ENCODE data around the gene LMAN1L.

The LMAN1L gene

DNA sequence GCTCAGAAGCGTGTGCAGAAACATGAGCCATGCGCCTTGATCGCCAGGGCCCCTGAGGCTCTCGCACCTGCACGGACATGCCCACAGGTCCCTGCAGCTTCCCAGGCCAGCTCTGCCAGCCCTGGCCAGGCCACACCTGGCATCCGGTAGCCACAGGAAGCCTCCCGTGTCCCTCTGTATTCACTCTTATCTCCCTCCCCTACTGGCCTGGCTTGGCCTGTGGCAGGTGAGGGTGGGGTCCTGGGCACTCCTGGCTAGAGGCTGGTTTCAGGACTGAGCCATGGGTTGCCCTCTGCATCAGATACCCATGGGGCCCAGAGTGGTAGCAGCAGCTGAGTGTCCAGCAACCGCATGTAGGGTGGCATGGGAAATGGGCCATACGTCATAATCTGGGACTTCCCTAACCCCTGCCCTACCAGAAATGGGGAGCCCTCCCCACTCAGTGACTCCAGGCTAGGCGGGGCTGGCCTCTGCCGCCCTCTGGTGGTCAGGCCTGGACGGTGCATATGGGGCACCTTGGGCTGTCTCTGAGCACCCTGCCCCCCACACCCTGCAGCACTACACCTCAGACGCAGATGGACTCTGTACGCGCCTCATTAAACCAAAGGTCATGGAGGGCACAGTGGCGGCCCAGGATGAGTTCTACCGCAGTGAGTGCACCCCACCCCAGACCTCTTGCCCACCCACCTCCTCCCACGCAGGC lies 12.6 kb upstream of the LMAN1L start:
- Histone ChIP-seq H3K4me1 (ENCODE audit: control insufficient read depth, low read length) (peaks cover 52% of the 10 kb centered on the region), H3K36me3 (ENCODE audit: control insufficient read depth, low read length) (peaks cover 88% of the 10 kb centered on the region), H3K27me3 (ENCODE audit: control insufficient read depth, low read length) (no peaks in the 10 kb centered on the region), H3K4me3 (ENCODE audit: low read length) (no peak overlapping the region), H3K9me2 (replicated peaks; ENCODE audit: control insufficient read depth, low read length) (no peaks in the 10 kb centered on the region), H3K79me2 (ENCODE audit: control insufficient read depth, low read length) (peaks cover 45% of the 10 kb centered on the region), H3K4me2 (ENCODE audit: low read length) (peak overlapping the region; percentile 30), H3K9me3 (ENCODE audit: control insufficient read depth, insufficient read depth, low read length) (no peaks in the 10 kb centered on the region), H4K20me1 (ENCODE audit: control insufficient read depth, insufficient read depth, low read depth, low read length) (peaks cover 39% of the 10 kb centered on the region), H3K27ac (ENCODE audit: low read depth, low read length) (peak overlapping the region; percentile 40; the same call in 1 of the 2 replicates), H3F3A (ENCODE audit: control insufficient read depth, insufficient read depth) (peaks cover 30% of the 10 kb centered on the region)
- TF ChIP-seq EZH2phosphoT487 (IDR thresholded peaks at IDR 0.05; ENCODE audit: borderline replicate concordance, low read length) (no peak), CTCF (IDR thresholded peaks at IDR 0.05; ENCODE audit: low read depth, low read length, poor library complexity, severe bottlenecking) (peak; percentile 87)

DNA sequence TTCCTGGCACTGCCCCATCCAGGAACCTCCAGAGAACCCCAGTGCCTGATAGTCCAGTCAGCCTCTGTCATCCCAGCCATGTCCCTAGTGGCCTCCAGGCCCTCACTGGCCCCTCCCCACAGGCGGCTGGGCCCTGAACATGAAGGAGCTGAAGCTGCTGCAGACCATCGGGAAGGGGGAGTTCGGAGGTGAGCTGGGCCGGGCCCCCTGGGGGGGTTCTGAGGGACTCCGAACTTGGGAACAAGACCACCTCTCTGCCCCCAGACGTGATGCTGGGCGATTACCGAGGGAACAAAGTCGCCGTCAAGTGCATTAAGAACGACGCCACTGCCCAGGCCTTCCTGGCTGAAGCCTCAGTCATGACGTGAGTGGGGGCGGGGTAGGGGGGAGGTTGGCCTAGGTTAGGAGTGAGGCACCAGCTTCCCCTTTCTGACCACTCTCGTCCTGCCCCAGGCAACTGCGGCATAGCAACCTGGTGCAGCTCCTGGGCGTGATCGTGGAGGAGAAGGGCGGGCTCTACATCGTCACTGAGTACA lies 12.0 kb upstream of the LMAN1L start:
- Histone ChIP-seq H3K36me3 (ENCODE audit: control insufficient read depth, low read length) (peaks cover 83% of the 10 kb centered on the region), H3K4me3 (ENCODE audit: low read length) (no peak overlapping the region), H3K9me3 (ENCODE audit: control insufficient read depth, insufficient read depth, low read length) (no peaks in the 10 kb centered on the region), H4K20me1 (ENCODE audit: control insufficient read depth, insufficient read depth, low read depth, low read length) (peaks cover 37% of the 10 kb centered on the region), H3K27me3 (ENCODE audit: control insufficient read depth, low read length) (no peaks in the 10 kb centered on the region), H3K4me2 (ENCODE audit: low read length) (no peak overlapping the region), H3K9me2 (replicated peaks; ENCODE audit: control insufficient read depth, low read length) (no peaks in the 10 kb centered on the region), H3F3A (ENCODE audit: control insufficient read depth, insufficient read depth) (peaks cover 26% of the 10 kb centered on the region), H3K27ac (ENCODE audit: low read depth, low read length) (no peak overlapping the region), H3K4me1 (ENCODE audit: control insufficient read depth, low read length) (peaks cover 46% of the 10 kb centered on the region), H3K79me2 (ENCODE audit: control insufficient read depth, low read length) (peaks cover 39% of the 10 kb centered on the region)
- TF ChIP-seq EZH2phosphoT487 (IDR thresholded peaks at IDR 0.05; ENCODE audit: borderline replicate concordance, low read length) (no peak), CTCF (IDR thresholded peaks at IDR 0.05; ENCODE audit: low read depth, low read length, poor library complexity, severe bottlenecking) (no peak)

GRCh38 chr15:74801311-74801997 lies 11.2 kb upstream of the LMAN1L start:
- Histone ChIP-seq H3K9me2 (replicated peaks; ENCODE audit: control insufficient read depth, low read length) (no peaks in the 10 kb centered on the region), H3K27me3 (ENCODE audit: control insufficient read depth, low read length) (no peaks in the 10 kb centered on the region), H3K79me2 (ENCODE audit: control insufficient read depth, low read length) (peaks cover 31% of the 10 kb centered on the region), H3K27ac (ENCODE audit: low read depth, low read length) (no peak overlapping the region), H3K4me1 (ENCODE audit: control insufficient read depth, low read length) (peaks cover 40% of the 10 kb centered on the region), H3K36me3 (ENCODE audit: control insufficient read depth, low read length) (peaks cover 77% of the 10 kb centered on the region), H3K9me3 (ENCODE audit: control insufficient read depth, insufficient read depth, low read length) (no peaks in the 10 kb centered on the region), H3F3A (ENCODE audit: control insufficient read depth, insufficient read depth) (peaks cover 23% of the 10 kb centered on the region), H3K4me2 (ENCODE audit: low read length) (no peak overlapping the region), H3K4me3 (ENCODE audit: low read length) (no peak overlapping the region), H4K20me1 (ENCODE audit: control insufficient read depth, insufficient read depth, low read depth, low read length) (peaks cover 34% of the 10 kb centered on the region)
- TF ChIP-seq CTCF (IDR thresholded peaks at IDR 0.05; ENCODE audit: low read depth, low read length, poor library complexity, severe bottlenecking): no peak

All from DOHH2 (cell line).